KMS-11 (cell line): Measurements from ENCODE around the gene PEX6.
A peak's percentile ranks its signal among the peaks of the same experiment; 100 is the strongest.

Experiments used
- H2AFZ ChIP-seq: fragments of 200-600 bp; sonication (generic); 2 replicates; pipeline ENCODE4 v1.6.1; 2016; ENCODE audit warnings: antibody characterized with exemption, mixed run types, low read depth
- H3K27ac ChIP-seq: fragments of 200-600 bp; sonication (generic); 2 replicates; pipeline ENCODE4 v1.6.1; 2016; ENCODE audit warnings: mild to moderate bottlenecking, mixed run types
- H3K27me3 ChIP-seq: fragments of 200-600 bp; sonication (generic); 2 replicates; pipeline ENCODE4 v1.6.1; 2017; ENCODE audit warnings: mild to moderate bottlenecking, low read depth, mixed run types, moderate library complexity; ENCODE audit not compliant: insufficient read depth
- H3K36me3 ChIP-seq: fragments of 200-600 bp; sonication (generic); 2 replicates; pipeline ENCODE4 v1.6.1; 2017; ENCODE audit warnings: mild to moderate bottlenecking, mixed run types; ENCODE audit not compliant: insufficient read depth
- H3K4me1 ChIP-seq: fragments of 200-600 bp; sonication (generic); 2 replicates; pipeline ENCODE4 v1.6.1; 2016; ENCODE audit warnings: mild to moderate bottlenecking, low read depth, mixed run types; ENCODE audit not compliant: poor library complexity, severe bottlenecking
- H3K4me2 ChIP-seq: fragments of 200-600 bp; sonication (generic); 2 replicates; pipeline ENCODE4 v1.7.0; 2016; ENCODE audit warnings: mild to moderate bottlenecking, mixed run types
- H3K4me3 ChIP-seq: fragments of 200-600 bp; sonication (generic); IDR thresholded peaks from 2 replicates; pipeline ENCODE4 v1.6.1; 2017; ENCODE audit warnings: low read depth, low read length, mixed read lengths; ENCODE audit not compliant: insufficient read depth
- H3K79me2 ChIP-seq: fragments of 200-600 bp; sonication (generic); 2 replicates; pipeline ENCODE4 v1.6.1; 2016; ENCODE audit warnings: low read depth, mixed run types; ENCODE audit not compliant: insufficient read depth
- H3K9ac ChIP-seq: fragments of 200-600 bp; sonication (generic); 2 replicates; pipeline ENCODE4 v1.6.1; 2016; ENCODE audit warnings: mild to moderate bottlenecking, mixed run types
- H4K20me1 ChIP-seq: fragments of 200-600 bp; sonication (generic); 2 replicates; pipeline ENCODE4 v1.6.1; 2016; ENCODE audit warnings: mild to moderate bottlenecking, mixed run types; ENCODE audit not compliant: insufficient read depth
- CTCF ChIP-seq: fragments of 200-600 bp; sonication (generic); conservative IDR thresholded peaks from 2 replicates; pipeline ENCODE4 v1.6.1; 2017; ENCODE audit warnings: low read depth, mild to moderate bottlenecking, antibody characterized with exemption, low read length, moderate library complexity, mixed read lengths

PEX6 gene

GRCh38 chr6:42963855-42964605, 15.0 kb downstream of the PEX6 start:
- Histone ChIP-seq H3K9ac (no peak overlapping the region), H3K36me3 (no peaks in the 10 kb centered on the region)
- TF ChIP-seq CTCF, result peak; percentile 47

GRCh38 chr6:42963179-42963854, 15.7 kb downstream of the PEX6 start:
- H3K27me3 ChIP-seq, result no peaks in the 10 kb centered on the region
- no peak overlapping the region for H3K4me2 ChIP-seq
- H4K20me1 ChIP-seq, result no peaks in the 10 kb centered on the region
- H3K9ac ChIP-seq, result no peak overlapping the region
- H2AFZ ChIP-seq, result no peak overlapping the region
- no peak for TF ChIP-seq CTCF
- H3K36me3 ChIP-seq, result no peaks in the 10 kb centered on the region
- no peak overlapping the region for H3K4me3 ChIP-seq
- H3K27ac ChIP-seq, result no peak overlapping the region
- H3K79me2 ChIP-seq, result no peaks in the 10 kb centered on the region
- H3K4me1 ChIP-seq, result no peaks in the 10 kb centered on the region

More at GRCh38 chr6:42963855-42964605, 15.0 kb downstream of the PEX6 start:
- H3K27me3 ChIP-seq, result no peaks in the 10 kb centered on the region
- no peak overlapping the region for H3K27ac ChIP-seq
- no peaks in the 10 kb centered on the region for H3K79me2 ChIP-seq
- no peaks in the 10 kb centered on the region for H4K20me1 ChIP-seq
- H2AFZ ChIP-seq, result no peak overlapping the region
- no peak overlapping the region for H3K4me3 ChIP-seq
- H3K4me2 ChIP-seq, result no peak overlapping the region
- H3K4me1 ChIP-seq, result no peaks in the 10 kb centered on the region

- Histone ChIP-seq H3K4me2 (no peak overlapping the region), H4K20me1 (no peaks in the 10 kb centered on the region), H3K27me3 (no peaks in the 10 kb centered on the region), H3K36me3 (no peaks in the 10 kb centered on the region), H3K9ac (no peak overlapping the region), H3K27ac (no peak overlapping the region), H3K4me3 (no peak overlapping the region), H2AFZ (no peak overlapping the region), H3K79me2 (no peaks in the 10 kb centered on the region), H3K4me1 (no peaks in the 10 kb centered on the region)
- no peak for TF ChIP-seq CTCF
These were observed 16.3 kb downstream of the PEX6 start for GRCh38 chr6:42962502-42963178.

- TF ChIP-seq CTCF, result no peak
- Histone ChIP-seq H2AFZ (no peak overlapping the region), H3K79me2 (no peaks in the 10 kb centered on the region), H3K4me3 (no peak overlapping the region), H3K9ac (no peak overlapping the region), H3K27me3 (no peaks in the 10 kb centered on the region), H3K4me2 (no peak overlapping the region), H3K4me1 (no peaks in the 10 kb centered on the region), H3K36me3 (no peaks in the 10 kb centered on the region), H3K27ac (no peak overlapping the region), H4K20me1 (no peaks in the 10 kb centered on the region)
These were observed 16.9 kb downstream of the PEX6 start for GRCh38 chr6:42962096-42962495.
